Myocyte (in vitro differentiated cells): Measurements from ENCODE around the gene TMEM184A. TPM values are rescaled to one million over a fixed set of nuclear protein-coding genes. Genes with fewer than 3 reads are reported as not detected.
A peak's percentile ranks its signal among the peaks of the same experiment; 100 is the strongest.

ENCODE experiments used
- DNase-seq: peaks from one replicate; pipeline ENCODE4 v3.0.0-alpha.2; 2012; ENCODE audit warnings: low read depth
- total RNA-seq: library from RNA; depleted of rRNA; stranded (reverse); fragments of >200 nt; gene quantifications from 2 replicates; pipeline ENCODE4 v1.2.3, GENCODE V29; 2014

TMEM184A gene
- total RNA-seq, 1 donor from 2014 or later, result 0.32 TPM

DNA sequence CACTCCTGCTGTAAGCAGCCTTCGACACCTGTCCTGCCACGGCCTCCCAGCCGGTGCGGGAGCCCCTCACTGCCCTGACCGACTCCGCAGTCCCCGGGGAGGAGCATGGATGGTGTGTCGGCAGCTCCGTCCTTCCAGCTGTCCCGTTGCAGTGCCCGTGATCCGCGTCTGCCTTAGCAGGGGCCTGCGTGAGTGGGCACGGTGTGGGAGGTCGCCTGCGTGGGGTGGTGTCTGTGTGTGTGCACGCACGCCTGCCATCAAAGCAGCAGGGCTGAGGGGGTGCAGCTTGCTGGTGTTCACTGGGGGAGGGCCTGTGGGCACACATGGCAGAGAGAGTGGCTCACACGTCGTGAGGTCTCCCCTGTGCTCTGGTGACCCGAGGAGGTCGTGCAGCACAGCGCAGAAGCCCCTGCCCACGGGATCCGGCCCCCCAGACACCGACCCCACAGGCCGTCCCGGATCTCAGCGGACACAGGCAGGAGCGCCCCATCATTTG, 15.2 kb downstream of the TMEM184A start:
- no peak for DNase-seq

DNA sequence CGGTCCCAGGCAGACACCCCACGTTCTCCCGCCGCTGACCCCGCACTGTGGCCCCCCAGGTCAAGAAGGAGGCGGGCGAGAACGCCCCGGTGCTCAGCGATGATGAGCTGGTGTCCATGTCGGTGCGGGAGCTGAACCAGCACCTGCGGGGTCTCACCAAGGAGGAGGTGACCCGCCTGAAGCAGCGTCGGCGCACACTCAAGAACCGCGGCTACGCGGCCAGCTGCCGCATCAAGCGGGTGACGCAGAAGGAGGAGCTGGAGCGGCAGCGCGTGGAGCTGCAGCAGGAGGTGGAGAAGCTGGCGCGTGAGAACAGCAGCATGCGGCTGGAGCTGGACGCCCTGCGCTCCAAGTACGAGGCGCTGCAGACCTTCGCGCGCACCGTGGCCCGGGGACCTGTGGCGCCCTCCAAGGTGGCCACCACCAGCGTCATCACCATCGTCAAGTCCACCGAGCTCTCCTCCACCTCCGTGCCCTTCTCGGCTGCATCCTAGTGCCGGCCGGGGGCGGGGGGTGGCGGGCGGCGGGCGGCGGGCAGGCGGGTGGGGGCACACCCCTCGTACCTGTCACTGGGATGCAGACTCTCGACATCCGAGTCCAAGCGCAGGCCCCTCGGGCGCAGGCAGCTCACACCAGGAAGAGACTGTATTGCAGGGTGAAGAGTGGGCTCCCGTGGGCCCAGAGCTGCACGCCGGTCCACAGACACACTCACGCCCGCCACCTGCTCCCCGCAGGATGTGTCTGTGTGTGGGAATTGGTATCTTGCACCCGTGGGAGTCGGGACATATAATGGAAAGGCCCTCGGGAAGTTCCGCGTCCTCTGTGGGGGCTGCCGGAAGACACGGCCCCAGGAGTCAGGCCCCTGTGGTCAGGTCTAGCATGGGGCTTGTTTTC, 15.9 kb downstream of the TMEM184A start:
- DNase-seq, result no peak

DNA sequence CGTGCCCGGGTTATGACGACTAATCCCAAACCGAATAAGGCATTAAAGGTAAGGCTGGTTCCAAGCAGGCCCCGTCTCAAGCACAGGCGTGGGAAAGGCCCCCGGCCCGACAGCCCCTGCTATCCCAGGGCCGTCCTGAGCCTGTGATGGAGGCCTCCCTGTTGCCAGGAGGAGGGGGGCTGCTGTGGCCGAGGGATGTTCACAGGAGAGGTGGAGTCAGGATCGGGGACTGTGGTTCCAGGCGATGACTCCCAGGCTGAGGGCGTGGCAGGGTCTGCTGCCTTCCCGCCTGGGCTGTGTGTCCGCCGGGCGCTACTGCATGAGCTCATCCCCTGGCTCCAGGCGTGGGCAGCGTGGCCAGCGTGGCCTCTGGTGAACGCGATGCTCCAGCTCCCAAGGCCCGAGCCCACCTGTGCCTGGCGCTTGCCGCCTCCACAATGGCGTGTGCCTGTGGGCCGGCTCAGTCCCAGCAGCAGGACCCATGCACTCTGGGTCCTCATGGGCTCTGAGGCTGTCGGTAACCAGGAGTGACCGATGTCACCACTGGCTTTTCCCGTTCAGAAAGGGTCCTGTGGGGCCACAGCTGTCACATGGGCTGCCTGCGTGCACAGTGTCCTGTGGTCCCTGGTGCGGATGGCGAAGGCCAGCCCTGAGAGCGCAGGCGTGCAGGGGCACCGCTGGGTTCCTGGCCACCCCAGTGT, 16.7 kb downstream of the TMEM184A start:
- DNase-seq, result no peak

DNA sequence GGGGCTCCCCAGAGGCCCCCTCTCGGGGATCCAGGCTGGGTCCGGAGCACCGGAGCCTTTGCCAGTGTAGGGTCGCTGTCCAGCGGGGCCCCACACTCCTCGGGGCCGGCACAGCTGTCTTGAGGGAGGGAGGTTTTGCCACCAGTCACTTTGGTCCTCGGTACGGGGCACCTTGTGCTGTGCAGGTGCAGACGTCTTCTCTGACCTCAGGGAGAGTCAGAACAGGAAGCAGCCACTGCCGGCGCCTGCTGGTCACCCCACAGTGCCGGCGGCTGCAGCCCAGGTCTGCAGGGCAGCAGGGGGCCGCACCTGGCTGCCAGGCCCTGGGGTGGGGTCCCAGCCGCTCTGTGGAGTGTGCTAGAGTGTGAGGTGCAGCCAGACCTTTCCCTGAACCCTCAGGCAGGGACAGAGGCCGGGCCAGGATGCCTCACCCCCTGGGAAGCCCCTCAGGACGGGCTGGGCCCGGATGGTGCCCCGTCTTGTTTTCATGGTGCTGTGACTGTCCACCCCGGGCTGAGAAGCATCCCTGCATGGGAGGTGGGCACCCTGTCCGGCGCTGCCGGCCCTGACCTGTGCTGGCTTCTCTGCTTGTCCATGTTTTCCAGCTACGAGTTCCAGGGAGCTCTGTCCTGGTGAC, 17.3 kb downstream of the TMEM184A start:
- no peak for DNase-seq

DNA sequence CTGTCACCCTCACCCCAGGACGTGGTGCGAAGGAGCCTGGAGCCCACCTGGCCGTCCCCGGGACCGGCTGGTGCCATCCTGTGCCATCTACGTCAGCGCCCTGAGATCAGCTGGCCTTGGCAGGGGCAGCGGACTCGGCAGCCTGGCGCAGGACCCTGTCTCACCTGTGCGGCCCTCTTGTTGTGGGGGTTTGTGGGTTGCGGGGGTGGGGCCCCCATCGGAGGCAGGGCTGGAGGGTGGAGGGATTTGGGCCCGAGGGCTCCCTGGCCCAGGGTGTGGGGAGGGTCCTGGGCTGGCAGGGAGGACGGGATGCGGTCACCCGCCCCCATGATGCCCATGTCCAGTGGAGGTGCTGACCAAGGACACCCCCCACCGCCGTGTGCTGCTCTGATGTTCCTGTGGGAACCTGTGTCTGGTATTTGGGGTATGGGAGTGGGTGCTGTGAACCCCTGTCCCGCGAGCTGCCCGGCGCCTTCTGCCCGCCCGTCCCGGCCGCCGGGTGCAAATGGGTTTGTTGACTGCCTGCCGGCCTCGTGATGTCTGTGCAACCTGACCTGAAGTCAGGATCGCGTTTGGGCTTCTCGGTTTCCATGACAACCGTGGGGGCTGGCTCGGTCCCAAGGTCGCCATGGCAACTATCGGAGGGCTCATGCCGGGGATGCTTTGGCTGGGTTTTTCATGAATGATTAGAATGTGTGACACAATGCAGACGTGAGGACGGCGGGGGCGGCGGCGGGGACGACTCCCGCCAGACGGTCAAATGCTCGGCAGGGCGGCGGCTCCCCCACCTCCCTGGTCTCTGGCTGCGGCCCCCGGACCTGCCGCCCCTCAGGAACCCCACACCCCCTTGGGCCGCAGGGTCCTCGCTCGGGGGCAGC, 18.2 kb downstream of the TMEM184A start:
- peak; percentile 86 for DNase-seq

DNA sequence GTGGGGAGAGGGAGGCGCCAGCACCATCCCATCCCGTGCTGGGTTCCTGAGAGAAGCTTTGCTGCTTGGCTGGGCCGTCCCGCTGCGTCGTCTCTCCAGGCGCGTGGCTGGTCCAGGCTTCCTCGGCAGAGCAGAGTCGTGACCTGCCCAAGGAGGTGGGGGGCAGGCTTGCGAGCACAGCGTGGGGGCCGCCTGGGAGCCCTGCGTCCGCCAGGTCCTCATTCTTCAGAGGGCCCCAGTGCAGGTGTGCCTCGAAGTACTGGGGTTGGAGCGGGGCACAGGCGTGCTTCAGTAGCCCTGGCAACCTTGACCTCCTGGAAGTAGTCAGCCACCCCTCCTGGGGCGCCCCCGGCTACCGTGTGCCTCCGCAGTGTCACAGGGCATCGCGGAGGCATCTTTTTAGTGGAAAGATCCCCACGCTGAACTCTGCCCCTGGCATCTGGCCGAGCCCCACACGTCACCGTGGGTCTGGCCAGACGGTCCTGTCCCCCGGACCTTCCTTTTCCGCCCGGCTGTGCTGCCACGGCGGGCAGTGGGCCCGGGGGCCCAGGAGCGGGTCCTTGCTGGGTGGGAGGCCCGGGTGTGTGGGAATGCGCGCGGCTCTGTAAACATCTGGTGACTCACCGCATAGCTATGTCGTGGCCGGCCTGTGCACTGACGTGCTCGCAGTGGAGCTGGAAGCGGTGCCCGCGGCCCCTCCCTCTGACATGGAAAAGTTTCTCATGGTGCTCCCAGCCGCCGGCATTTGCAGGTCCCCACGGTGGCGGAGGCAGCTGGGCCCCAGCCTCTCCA, 19.1 kb downstream of the TMEM184A start:
- DNase-seq, result peak; percentile 99

DNA sequence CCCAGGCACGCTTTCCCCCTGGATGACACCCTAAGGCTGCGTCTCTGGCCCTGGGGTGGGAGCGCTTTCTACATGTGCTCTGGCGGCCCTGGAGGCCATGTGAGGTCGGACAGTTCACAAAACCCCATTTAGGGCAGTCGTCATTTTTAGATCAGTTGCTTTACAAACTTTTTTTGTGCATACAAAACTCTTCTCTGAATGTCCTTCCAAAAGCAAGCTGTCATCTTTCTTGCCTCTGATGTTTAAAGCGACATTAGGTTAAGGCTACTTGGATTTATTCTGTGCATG, 19.6 kb downstream of the TMEM184A start:
- DNase-seq, result no peak

DNA sequence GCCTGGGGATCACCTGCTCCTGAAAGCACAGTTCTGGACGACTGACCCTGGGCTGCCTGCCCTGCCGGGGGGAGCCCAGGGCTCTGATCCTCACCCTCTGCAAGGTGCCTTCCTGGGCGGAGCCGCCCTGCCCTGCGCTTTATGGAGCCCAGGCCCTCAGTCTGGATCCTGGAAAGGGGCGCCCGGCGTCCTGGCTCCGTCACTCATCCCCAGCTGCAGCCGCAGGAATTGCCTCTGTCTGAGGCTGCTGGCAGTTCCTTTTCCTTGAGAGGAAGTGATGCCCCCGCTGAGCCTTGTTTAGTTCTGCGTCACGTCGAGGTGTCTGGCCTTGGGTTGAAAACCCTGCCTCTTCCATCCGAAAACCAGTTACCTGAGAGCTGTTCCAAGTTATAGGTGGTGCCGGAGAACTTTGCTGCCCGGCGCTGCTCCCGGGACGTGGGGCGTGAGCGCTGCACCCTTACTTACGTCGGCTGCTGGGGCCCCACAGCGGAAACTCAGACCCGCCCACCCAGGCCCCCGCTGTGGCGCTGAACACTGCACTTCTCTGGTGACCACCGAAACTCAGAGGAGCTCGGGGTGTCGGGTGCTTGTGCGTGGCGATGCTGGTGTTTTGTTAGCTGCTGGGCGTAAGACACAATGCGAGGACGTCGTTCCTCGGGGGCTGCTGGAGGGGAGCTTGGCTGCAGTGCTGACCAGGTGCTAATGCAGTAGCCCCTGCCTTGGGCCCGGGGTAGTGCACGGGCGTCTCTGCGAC, 20.1 kb downstream of the TMEM184A start:
- DNase-seq, result no peak

DNA sequence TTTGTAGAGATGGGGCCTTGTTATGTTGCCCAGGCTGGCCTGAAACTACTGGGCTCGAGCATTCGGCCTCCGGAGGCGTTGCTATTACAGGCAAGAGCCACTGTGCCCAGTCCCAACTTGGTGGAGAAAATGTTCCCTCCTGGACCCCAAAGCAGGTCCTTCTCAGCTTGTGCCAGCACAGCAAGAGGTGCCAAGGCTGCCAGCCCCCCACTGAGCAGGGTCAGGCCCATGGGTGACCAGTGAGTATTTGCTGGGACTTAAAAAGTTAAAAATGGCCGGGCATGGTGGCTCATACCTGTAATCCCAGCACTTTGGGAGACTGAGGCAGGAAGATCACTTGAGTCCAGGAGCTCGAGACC, 20.9 kb downstream of the TMEM184A start:
- DNase-seq, result no peak

DNA sequence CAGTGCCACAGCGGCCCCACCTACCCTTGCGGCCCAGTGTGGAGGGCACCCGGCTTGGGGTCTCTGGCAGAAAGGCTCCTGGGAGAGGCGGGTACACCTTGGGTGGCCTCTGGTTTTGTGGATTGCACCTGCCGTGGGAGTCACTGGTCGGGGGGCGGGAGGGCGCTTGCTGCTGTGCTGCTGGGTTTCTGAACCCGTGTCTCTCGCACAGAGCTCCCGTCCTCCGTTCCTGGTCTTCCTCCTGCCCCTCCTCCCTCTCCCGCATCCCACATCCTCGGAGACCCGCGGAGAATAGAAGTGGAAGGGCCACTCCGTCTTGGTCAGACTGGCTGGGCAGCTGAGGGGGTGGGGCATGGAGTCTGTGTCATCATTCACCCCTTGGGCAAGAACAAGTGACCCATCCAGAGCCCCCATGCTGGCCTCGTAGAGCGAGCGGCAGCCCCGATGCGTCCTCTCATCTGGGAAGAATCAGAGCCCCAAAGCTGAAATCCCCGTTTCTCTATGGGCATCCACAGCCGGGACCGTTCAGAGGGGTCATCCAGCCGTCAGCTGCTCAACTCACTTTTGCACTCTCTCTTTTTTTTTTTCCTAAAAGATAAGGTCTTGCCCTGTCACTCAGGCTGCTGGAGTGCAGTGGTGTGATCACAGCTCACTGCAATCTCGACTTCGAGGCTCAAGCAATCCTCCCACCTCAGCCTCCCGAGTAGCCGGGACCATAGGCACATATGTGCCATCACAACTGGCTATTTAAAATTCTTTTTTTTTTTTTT, 21.5 kb downstream of the TMEM184A start:
- DNase-seq, result no peak

DNA sequence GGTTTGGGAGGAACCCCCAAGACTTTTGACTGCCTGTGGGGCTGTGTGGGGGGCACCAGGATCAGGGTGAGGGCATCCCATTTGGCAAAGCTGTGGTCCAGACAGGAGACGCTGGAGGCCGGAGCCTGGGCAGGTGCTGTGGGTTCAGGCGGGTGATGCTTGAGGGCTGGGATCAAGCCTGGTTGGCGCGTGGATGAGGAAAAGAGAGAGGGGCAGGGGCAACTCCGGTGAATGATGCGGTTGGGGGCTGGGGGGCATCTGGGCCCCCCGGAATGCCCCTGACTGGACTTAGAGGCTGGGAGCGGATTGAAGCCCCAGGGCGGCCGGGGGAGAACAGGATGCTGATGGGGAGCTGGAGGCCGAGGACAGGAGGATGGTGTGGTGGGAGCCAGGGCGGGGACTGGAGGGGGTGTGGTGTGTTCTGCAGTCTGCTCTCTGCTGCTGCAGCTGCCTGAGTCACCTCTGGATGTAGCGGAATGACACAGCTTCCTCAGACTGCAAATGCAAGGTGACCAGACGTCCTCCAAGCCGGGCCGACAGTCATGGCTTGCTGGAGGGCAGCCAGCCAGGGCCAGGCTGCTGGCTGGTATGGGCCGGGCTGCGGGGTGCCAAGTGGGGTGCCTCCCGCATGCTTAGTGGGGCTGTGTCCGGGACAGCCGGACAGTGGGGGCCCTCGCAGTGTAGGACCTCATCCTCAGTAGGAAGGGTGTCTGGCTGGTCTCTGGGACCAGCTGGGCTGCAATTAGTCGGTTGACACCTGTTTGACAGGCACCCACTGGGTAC, 22.3 kb downstream of the TMEM184A start:
- DNase-seq, result peak; percentile 72

DNA sequence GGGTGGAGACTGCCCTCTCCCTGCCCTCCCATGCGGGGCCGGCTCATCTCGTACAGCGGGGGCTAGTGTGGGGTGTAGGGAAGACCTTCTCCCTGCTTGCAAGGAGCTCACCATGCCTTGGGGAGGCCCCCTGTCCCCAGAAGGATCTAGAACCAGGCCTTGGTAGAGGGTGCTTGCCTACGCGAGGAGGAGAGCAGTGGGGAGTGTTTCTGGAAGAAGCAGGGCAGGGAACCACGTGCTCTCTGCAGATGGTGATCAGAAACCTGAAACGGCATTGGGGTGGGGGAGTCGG, 22.8 kb downstream of the TMEM184A start:
- no peak for DNase-seq

DNA sequence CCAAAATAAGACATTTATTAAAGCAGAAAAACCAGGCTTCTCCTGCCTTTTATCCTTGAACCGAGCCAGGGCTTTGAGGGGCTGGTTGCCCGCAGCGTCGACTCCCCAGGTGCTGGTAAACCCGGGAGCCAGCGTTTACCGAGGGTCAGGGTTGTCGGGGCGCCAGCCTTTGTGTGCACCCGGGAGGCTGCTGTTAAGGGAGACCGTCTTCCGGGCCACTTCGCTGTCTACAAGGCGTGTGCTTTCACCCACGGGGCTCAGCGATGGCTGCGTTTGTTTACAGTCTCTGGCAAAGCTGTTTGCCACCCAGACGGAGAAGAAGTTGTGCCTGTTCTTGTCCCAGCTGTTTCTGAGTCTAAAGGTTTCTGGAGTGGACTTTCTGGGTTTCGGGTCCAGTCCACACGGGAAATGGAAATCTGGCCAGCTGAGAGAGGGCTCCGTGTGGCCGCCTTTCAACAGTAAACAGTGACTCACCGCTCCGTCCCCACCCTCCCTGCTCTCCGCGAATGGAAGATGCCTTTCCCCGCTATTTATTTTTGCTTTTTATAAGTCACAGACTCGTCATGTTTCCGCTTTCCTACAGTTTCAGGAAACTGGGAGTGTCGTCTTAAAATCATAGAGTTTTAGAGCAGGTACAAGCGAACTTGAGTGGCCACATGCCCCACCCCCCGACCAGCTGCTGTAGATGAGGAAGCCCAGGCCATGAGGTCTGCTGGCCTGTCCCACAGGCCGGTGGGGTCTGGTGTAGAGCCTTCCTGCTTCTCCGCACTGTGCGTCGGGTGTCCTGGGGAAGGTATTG, 23.4 kb downstream of the TMEM184A start:
- DNase-seq, result peak; percentile 90

DNA sequence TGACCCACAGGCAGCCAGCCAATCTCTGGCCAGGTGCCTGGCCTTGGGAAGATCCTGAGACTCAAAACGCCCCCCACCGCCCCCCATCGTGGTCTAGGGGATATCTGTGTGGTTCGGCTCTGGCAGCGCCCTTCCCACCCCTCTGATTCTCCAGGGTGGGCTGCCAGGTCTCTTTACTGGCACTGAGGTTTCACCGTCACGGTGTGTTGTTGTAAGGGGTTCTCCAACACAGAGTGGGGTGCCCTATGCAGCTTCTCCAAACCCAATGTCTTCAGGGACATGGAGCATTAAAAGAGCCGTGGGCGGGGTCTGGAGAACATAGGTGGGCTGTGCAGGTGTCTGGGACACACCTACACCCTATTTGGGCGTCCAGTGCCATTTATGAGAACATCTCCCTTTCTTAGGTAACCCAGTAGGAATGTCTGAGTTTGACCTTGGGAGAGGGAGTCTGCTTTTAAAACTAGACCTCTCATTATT, 24.0 kb downstream of the TMEM184A start:
- DNase-seq, result no peak

DNA sequence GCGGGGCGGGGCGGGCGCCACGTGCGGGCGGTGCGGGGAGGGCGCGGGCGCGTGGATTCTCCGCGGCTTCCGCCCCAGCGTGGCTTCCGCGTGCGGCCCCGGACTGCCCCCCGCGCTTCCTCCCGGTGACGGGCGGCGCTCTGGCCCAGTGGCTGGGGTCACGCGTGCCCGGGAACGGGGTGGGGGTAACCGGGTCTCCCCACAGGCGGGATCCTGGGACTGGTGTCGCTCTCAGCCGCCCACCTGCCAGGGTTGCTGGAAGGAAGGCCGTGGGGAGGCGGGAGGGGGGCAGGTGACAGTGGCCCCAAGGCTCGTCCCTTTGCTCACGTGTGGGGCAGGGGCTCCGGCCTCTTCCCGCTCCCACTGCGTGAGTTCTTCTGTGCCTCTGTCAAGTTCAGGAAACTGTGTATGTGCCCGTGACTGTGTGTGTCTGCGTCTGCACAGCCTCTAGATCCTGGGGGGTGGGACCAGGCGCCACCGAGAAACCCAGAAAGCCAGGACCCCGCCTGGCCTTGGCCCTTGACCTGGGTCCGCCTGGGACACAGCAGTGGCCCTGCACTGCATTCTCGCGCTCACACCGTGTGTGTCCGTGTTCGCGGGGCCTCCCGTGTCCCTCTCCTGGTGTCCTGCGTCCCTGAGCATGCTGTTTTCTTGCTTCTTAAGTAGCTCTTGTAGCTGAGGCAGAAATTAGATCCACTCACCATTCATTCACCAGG, 24.6 kb downstream of the TMEM184A start:
- DNase-seq, result peak; percentile 35

DNA sequence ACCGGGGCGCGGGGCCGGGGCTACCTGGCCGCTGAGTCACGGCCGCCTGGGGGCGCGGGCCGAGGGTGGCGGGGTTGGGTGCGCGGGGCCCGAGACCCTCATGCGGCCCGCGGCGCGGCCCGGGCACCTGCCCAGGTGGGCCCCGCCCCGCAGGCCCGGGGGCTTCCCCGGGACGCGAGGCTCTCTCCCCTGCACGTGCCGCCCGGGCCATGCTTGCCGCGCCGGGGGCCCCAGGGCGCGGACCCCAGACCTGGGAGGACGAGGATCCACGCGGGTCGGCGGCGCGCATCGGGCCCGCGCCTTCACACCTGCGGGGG, 25.1 kb downstream of the TMEM184A start:
- DNase-seq, result no peak
